Endometrial microvascular endothelial cells (primary cell): ENCODE measurements around the gene GBF1. TPM values are rescaled to one million over a fixed set of nuclear protein-coding genes. Genes with fewer than 3 reads are reported as not detected.
"Not testable (repeated sequence)": the region's sequence is repeated elsewhere in the genome, so short reads cannot be mapped to it uniquely, and the experiment has no call there.

ENCODE experiments used
- in situ Hi-C: cut with HindIII; loops from 2 replicates; pipeline ENCODE4 v1.10.0; 2017; ENCODE audit warnings: low sequenced_read_pairs, low pct_unique_long_range_greater_than_20kb; ENCODE audit errors: inconsistent ontology term
- total RNA-seq: library from RNA; depleted of rRNA; stranded (reverse); fragments of >200 nt; gene quantifications from one replicate; pipeline ENCODE4 v1.2.3, GENCODE V29; 2015; ENCODE audit errors: inconsistent ontology term

GBF1 gene
- total RNA-seq, 1 donor from 2014 or later: 47.4 TPM

GRCh38 chr10:102230264-102230860 lies 15.0 kb upstream of the GBF1 start:
- in situ Hi-C loops: no loop called here

GRCh38 chr10:102230861-102231356 lies 14.4 kb upstream of the GBF1 start:
- in situ Hi-C loops: no loop called here

GRCh38 chr10:102231357-102232318 lies 13.7 kb upstream of the GBF1 start:
- in situ Hi-C loops: no loop called here

DNA sequence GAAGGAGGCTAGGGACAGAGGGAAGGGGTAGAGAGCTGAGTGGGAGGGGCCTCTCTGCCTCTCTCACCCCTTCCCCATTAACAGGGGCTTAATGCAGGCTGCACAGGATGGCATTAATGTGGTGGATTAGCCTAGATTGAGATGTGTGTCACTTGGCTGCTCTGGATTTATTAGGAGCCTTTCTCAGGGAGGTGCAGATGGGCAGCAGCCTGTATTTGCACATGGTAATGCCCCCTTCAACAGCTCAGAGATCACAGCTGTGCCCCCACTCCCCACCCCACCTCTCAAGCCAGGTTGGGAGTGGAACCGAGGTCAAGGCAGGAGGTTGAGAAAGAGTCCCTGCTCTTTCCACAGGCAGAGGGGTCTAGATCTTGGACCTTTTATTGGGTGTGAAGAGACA lies 11.3 kb upstream of the GBF1 start:
- in situ Hi-C loops: no loop called here

GRCh38 chr10:102234888-102235597 lies 10.3 kb upstream of the GBF1 start:
- in situ Hi-C loops: no loop called here

GRCh38 chr10:102235598-102235920 lies 9.8 kb upstream of the GBF1 start:
- in situ Hi-C loops: no loop called here

- in situ Hi-C loops: no loop called here
These were observed 9.3 kb upstream of the GBF1 start for GRCh38 chr10:102236006-102236405.

DNA sequence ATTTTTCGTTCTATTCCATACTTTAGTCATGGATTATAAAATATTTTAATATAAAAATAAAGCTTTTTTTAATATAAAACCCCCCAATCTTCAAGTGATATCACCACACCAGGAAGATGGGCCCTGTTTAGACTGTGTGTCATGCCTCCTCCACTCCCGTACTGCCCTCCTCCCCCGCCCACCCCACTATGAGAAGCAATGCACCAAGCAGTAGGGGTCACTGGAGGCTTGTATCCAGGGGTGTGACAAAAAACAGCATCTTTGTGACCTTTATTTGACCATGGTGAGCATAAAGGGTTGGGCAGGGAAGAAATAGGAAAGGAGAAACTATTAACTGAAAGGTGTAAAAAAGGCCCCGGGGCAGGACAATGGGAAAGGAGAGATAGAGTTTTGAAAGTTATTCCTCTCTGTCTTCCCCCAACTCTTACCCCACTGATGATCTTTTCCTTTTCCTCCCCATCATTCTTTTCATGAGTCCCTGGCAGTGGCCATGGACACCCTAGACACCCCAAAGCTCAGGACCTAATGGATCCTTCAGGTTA lies 7.5 kb upstream of the GBF1 start:
- in situ Hi-C loops: no loop called here

DNA sequence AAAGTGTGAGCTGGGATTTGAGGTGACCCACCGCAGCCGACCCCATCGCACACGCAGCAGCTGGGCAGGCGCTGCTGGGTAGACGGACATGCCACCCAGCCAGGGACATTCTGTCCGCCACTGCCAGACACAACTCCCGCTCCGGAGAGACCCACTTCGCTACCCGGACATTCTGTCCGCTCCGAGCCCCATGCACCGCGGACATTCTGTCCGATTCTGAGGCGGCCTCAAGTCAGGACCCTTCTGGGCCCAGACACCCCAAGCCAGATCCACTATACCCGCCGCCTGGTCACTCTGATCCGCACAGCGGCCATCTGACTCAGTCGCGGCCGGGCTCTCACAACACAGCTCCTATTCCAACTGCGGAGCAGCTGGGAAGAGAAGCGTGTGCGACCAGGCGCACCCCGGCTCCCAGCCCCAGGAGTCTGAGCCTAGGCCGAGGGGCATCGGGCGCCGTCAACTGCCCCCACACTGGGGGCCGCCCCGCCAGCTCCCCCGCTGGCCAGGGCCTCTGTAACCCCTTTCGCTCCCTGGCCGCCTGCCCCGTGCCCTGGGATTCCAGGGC lies 4.8 kb upstream of the GBF1 start:
- in situ Hi-C loops: no loop called here

DNA sequence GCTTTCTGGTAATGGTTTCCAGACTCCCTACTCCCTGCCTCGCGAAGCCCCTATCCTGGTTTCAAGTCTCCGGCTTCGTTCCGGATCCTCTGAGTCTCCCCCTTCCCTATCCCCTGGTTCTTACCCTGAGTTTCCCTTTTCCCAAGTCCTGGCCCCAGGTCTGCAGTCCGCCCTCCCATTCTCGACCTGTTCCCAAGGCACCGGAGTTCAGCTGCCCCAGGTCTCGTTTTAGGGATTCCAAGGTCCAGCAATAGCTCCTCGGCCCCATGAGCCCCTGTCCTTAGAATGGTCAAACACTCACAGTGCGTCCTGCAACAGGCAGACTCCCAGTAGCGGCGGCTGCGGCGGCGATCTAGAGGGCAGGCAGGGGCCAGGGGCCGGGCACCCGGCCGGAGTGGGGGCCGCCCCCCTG lies 4.3 kb upstream of the GBF1 start:
- in situ Hi-C loops: no loop called here

DNA sequence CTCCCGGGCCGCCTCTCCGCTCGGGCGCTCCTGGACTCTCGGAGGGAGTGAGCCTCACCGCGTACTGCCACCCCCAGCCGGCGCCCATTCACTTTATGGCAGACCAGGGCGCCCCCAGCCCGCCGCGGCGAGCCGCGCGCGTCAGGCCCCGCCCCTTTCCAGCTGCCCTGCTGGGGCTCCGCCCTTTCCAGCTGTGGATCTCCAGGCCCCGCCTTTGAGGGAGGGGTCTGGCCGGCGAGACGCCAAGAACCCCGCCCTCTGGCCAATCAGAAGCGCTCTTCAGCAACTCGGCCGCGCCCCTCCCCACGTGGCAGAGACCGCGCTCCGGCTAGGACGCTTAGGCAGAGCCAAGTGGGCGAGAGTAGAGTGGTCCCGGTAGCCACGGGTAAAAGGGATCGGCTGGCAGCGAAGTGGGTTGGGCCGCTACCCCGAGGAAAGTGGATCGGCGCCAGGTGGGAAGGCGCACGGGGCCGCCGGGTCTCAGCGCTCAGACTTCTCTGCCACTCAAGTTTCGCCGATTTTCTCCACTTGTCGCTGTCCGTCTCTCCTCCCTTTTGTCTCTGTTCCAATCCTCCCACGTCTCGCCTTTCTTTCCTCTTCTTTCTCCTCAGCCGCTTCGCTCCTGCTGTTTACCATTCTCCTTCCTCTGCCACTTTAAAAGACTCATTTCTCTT lies 3.8 kb upstream of the GBF1 start, which contains the start of gene PITX3:
Gene PITX3 (minus strand): TSS at position 69 of the 674 bp plus-strand sequence. CDS start 9,432 bp downstream, outside the sequence.
- in situ Hi-C loops: no loop called here

DNA sequence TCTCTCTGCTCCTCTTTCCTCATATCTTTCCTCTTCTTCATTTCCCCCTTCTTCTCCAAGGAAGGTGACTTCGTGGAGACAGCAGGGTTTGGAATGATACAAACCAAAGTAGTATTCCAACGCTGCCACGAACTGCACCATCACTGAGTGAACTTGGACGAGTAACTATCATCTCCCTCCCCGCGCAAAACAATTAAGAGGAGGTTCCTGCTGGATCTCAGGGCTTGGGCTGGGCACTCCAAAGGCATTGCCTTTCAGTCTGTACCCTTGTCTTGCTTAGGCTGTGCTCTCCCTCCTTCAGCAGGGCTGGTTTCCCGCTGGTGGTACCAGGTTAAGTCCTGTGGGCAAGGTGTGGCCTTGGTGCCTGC lies 3.2 kb upstream of the GBF1 start:
- in situ Hi-C loops: no loop called here

DNA sequence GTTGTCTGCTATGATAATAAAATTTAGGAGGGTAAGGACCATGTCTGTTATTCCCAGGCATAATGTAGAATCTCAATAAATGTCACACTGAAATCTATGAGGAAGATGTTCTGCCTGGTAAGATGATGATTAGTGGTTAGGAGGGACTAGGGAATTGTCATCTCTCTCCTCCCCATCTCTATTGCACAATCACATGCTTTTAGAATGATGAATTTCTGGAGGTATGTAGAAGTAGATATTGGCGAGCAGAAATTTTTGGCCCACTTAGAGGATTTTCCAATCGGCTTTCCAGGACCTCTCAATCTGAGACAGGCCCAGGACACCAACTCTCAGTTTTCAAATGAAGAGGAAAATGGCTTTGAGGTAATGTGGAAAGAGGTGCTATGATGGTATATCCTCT lies 2.0 kb upstream of the GBF1 start:
- in situ Hi-C loops: no loop called here

DNA sequence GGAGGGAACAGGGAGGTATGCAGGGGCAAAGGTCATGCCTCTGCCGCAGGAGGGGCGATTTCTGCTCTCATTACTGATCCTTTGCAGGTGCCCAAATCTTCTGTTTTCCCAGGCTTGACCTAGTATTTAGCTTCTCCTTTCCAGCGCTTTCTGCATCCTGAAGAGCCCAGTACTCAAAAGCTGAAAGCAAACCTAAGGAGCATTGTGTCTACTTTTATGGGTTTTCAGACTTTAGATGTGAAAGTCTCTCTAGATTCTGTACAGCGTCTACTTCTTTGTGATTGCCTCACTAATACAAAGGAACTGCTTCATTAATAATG lies 560 bp downstream of the GBF1 start:
- in situ Hi-C loops: no loop called here

- in situ Hi-C loops: no loop called here
These were observed 929 bp downstream of the GBF1 start for GRCh38 chr10:102246261-102246660.

DNA sequence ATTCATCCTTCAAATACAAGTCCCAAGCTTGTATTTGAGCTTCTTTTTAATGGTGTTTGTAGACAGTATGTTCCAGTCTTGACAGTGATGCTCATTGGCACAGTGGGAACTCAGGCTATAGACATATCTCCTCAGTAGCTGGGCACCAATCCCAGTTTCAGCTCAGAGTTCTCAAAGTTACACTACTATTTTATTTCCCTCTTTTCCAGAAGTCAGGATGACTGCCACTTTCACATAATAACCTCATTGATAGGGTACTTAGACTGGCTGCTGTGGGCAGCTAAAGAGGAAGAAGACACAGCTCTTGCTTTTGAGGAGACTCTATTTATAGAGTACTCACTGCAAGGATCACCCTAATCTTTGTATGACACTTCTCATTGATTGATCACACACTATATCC lies 2.4 kb downstream of the GBF1 start:
- in situ Hi-C loops: no loop called here

DNA sequence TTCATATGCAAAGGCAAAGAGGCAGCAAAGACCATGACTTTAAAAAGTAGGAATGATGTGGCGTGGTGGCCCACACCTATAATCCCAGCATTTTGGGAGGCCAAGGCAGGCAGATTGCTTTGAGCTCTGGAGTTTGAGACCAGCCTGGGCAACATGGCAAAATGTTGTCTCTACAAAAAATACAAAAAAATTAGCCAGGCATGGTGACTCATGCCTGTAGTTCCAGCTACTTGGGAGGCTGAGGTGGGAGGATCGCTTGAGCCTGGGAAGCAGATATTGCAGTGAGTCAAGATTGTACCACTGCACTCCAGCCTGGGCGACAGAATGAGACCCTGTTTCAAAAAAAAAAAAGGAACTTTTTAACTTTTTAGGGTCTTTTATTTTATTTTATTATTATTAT lies 7.2 kb downstream of the GBF1 start:
- in situ Hi-C loops: not testable (repeated sequence)

DNA sequence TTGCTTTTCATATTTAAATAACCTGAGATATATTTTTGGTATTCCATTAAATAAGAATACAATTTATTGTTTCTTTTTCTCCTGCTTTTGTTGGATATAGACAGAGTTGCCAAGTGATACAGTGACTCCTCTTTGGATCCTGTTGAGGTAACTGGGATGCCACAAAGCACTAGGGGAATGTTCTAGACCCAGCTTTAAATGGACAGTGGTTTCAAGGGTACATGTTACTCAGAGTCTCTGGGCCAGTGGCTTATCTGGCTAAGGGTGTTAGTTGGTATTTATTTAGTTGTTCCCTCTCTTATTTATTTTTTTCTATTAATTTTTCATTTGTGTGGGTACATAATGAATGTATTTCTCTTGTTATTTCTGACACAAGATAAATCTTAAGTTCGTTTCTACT lies 9.1 kb downstream of the GBF1 start:
- in situ Hi-C loops: no loop called here

GRCh38 chr10:102255404-102255803 lies 10.1 kb downstream of the GBF1 start:
- in situ Hi-C loops: no loop called here
